ENCODE measurements around the gene PAAF1.

DNA sequence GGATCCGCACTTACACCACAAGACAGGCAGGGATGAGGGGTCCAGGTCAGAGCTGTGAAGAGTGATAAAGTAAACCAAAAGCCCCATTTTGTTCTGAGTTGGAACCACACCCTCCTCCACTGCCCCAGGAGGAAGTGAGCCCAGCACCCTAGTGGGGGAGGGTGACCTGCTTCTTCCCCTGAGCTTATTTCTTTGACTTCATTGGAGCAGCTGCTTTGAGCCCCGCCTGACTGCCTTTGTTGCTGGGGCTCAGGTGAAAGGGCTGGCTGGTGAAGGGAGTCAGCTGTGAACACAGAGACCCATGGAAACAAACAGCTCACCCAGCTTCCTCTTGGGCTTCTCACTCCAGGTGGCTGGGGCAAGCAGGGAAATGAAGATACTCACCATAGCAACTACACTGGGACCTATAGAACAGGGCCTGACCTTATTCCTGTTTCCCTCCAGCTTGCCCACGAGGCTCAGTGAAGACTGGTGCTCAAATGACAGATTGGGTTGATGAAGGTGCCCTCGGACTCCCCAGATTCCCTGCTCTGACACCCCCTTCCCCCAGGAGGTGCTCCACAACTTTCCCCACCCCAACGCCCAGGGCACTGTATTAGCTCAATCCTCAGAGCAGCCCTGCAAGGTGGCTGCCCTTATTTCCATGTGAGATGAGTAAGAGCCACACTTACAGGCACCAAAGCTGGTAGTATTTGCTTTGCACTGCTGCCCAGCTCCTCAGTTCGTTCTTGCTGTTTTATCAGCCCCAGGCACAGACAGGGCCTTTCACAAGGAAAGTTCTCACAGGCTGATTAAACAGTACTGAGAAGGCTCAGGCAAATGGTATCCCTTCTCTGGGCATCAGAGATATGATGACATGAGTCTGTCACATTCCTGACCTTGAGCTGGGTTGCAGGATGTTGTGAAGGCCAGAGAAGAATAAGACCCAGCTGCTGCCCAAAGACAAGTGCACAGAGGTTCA, 103.5 kb downstream of the PAAF1 start:
- TF ChIP-seq, protein P1, sequence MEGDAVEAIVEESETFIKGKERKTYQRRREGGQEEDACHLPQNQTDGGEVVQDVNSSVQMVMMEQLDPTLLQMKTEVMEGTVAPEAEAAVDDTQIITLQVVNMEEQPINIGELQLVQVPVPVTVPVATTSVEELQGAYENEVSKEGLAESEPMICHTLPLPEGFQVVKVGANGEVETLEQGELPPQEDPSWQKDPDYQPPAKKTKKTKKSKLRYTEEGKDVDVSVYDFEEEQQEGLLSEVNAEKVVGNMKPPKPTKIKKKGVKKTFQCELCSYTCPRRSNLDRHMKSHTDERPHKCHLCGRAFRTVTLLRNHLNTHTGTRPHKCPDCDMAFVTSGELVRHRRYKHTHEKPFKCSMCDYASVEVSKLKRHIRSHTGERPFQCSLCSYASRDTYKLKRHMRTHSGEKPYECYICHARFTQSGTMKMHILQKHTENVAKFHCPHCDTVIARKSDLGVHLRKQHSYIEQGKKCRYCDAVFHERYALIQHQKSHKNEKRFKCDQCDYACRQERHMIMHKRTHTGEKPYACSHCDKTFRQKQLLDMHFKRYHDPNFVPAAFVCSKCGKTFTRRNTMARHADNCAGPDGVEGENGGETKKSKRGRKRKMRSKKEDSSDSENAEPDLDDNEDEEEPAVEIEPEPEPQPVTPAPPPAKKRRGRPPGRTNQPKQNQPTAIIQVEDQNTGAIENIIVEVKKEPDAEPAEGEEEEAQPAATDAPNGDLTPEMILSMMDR (IDR thresholded peaks at IDR 0.05): no peak
- TF ChIP-seq POLR2A (IDR thresholded peaks at IDR 0.05) (no peak), POLR2AphosphoS5 (IDR thresholded peaks at IDR 0.05) (no peak), EP300 (IDR thresholded peaks at IDR 0.05) (no peak)

Data from sigmoid colon (tissue), 4 donors.